A673 (cell line): ENCODE results near the gene CEMIP. TPM values are rescaled to one million over a fixed set of nuclear protein-coding genes. Genes with fewer than 3 reads are reported as not detected.

Experiments
- BruUV-seq: library from RNA; stranded (reverse); fragments of 400-500 nt; replicated peaks from 2 replicates; lab custom pipeline; 2021; lab: Mats Ljungman, UMichigan
- CTCF ChIA-PET: fragments of 300-600 bp; sonication (Branson Sonifier 250); formaldehyde crosslinking; loops from one replicate; lab custom pipeline; 2022; ENCODE audit warnings: antibody characterized with exemption; lab: Charles Lee
- POLR2A ChIA-PET: fragments of 300-600 bp; sonication (Branson Sonifier 250); formaldehyde crosslinking; loops from one replicate; lab custom pipeline; 2022; ENCODE audit warnings: antibody characterized with exemption; ENCODE audit not compliant: low non-redundant PET; lab: Charles Lee
- DNase-seq: peaks from one replicate; pipeline ENCODE4 v3.0.0-alpha.2; 2015; ENCODE audit warnings: low spot score
- H3K27ac ChIP-seq: fragments of 200-600 bp; sonication (generic); 2 replicates; pipeline ENCODE4 v1.5.1; 2016; ENCODE audit warnings: mixed run types, low read depth, mild to moderate bottlenecking, mixed read lengths, antibody characterized with exemption, low read length; ENCODE audit not compliant: poor library complexity, severe bottlenecking
- H3K27me3 ChIP-seq: fragments of 200-600 bp; sonication (generic); replicated peaks from 2 replicates; pipeline ENCODE4 v1.6.1; 2017; ENCODE audit warnings: mixed run types, low read depth, mild to moderate bottlenecking, mixed read lengths, antibody characterized with exemption, low read length; ENCODE audit not compliant: insufficient read depth, poor library complexity
- H3K36me3 ChIP-seq: fragments of 200-600 bp; sonication (generic); 2 replicates; pipeline ENCODE4 v1.6.1; 2016; ENCODE audit warnings: mixed run types, mild to moderate bottlenecking, mixed read lengths, antibody characterized with exemption, low read length; ENCODE audit not compliant: insufficient read depth, poor library complexity, severe bottlenecking
- H3K4me1 ChIP-seq: fragments of 200-600 bp; sonication (generic); 2 replicates; pipeline ENCODE4 v1.6.1; 2017; ENCODE audit warnings: mixed run types, mild to moderate bottlenecking, mixed read lengths, antibody characterized with exemption, low read length; ENCODE audit not compliant: insufficient read depth, poor library complexity, severe bottlenecking
- H3K4me3 ChIP-seq: fragments of 200-600 bp; sonication (generic); 2 replicates; pipeline ENCODE4 v1.5.1; 2016; ENCODE audit warnings: low read depth, mixed run types, mild to moderate bottlenecking, mixed read lengths, low read length; ENCODE audit not compliant: poor library complexity, severe bottlenecking
- H3K9me3 ChIP-seq: fragments of 200-600 bp; sonication (generic); 2 replicates; pipeline ENCODE4 v1.6.1; 2016; ENCODE audit warnings: mixed run types, low read depth, mild to moderate bottlenecking, mixed read lengths, antibody characterized with exemption, low read length; ENCODE audit not compliant: poor library complexity, severe bottlenecking
- EZH2 ChIP-seq: fragments of 200-600 bp; sonication (generic); IDR thresholded peaks from 2 replicates; pipeline ENCODE4 v1.6.1; 2017; ENCODE audit warnings: borderline replicate concordance, low read depth, mild to moderate bottlenecking, mixed read lengths, antibody characterized with exemption, low read length; ENCODE audit not compliant: poor library complexity, severe bottlenecking
- intact Hi-C: fragments of 100-400 bp; cut with micrococcal nuclease; formaldehyde crosslinking; loops from one replicate; pipeline ENCODE4 v1.10.0; 2022; ENCODE audit not compliant: unreplicated experiment
- total RNA-seq: library from RNA; stranded (reverse); gene quantifications from 2 replicates; pipeline ENCODE4 v1.2.3, GENCODE V29; 2021
- TF ChIP-seq, protein P1 (sequence below): fragments of 300-800, 200-600 bp; sonication (generic); conservative IDR thresholded peaks from 2 replicates; pipeline ENCODE4 v1.5.1; 2017; ENCODE audit warnings: low read depth, mild to moderate bottlenecking, antibody characterized with exemption, low read length, moderate library complexity, mixed read lengths

Gene CEMIP
- total RNA-seq, 1 experiment from 2014 or later: not detected

DNA sequence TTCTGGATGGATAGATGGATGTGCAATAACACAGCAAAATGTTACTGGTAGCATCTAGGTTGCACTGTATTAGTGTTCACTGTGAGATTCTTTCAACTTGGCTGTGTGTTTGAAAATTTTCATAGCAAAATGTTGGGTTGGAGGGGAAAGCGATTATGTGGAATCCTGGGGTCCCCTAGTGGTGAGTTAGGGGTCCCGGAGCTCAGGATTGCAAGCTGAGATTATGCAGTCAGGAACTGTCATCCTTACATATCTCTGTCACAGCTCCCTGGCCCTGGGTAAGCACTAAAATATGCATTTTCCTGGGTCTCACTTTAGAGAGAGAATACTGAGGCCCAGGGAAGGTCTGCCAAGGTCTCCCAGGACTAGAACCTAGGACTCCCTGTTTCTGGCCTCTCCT, 77.2 kb downstream of the CEMIP start:
- CTCF ChIA-PET: interaction anchor here (1.0 kb wide), 1 partner anchor 77 kb away, joined by 4 read pairs; the partner anchor contains the start of gene CEMIP

GRCh38 chr15:80856809-80857377, 77.7 kb downstream of the CEMIP start:
- POLR2A ChIA-PET: no interaction called here
- TF ChIP-seq, protein P1, sequence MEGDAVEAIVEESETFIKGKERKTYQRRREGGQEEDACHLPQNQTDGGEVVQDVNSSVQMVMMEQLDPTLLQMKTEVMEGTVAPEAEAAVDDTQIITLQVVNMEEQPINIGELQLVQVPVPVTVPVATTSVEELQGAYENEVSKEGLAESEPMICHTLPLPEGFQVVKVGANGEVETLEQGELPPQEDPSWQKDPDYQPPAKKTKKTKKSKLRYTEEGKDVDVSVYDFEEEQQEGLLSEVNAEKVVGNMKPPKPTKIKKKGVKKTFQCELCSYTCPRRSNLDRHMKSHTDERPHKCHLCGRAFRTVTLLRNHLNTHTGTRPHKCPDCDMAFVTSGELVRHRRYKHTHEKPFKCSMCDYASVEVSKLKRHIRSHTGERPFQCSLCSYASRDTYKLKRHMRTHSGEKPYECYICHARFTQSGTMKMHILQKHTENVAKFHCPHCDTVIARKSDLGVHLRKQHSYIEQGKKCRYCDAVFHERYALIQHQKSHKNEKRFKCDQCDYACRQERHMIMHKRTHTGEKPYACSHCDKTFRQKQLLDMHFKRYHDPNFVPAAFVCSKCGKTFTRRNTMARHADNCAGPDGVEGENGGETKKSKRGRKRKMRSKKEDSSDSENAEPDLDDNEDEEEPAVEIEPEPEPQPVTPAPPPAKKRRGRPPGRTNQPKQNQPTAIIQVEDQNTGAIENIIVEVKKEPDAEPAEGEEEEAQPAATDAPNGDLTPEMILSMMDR: no peak
- TF ChIP-seq EZH2: no peak
- H3K27me3 ChIP-seq: peaks cover 1% of the 10 kb centered on the region
- no peaks in the 10 kb centered on the region for H3K4me1 ChIP-seq
- no peak overlapping the region for H3K27ac ChIP-seq
- no peak for DNase-seq
- BruUV-seq: no TSS peak
- intact Hi-C loops: loop anchor here (5.0 kb wide), 1 partner anchor 400 kb away; no protein-coding TSS in a partner anchor
- H3K9me3 ChIP-seq: no peaks in the 10 kb centered on the region
- H3K4me3 ChIP-seq: no peak overlapping the region
- no peaks in the 10 kb centered on the region for H3K36me3 ChIP-seq
- CTCF ChIA-PET: interaction anchor here (1.0 kb wide), 1 partner anchor 77 kb away, joined by 4 read pairs; the partner anchor contains the start of gene CEMIP

More for the DNA sequence above, 77.2 kb downstream of the CEMIP start:
- POLR2A ChIA-PET: no interaction called here
- no peaks in the 10 kb centered on the region for H3K4me1 ChIP-seq
- BruUV-seq: no TSS peak
- intact Hi-C loops: loop anchor here (5.0 kb wide), 1 partner anchor 399 kb away; no protein-coding TSS in a partner anchor
- TF ChIP-seq EZH2: no peak
- TF ChIP-seq, protein P1: peak; percentile 47
- no peak overlapping the region for H3K4me3 ChIP-seq
- DNase-seq: peak; percentile 18
- H3K36me3 ChIP-seq: no peaks in the 10 kb centered on the region
- no peaks in the 10 kb centered on the region for H3K9me3 ChIP-seq
- no peaks in the 10 kb centered on the region for H3K27me3 ChIP-seq
- no peak overlapping the region for H3K27ac ChIP-seq

DNA sequence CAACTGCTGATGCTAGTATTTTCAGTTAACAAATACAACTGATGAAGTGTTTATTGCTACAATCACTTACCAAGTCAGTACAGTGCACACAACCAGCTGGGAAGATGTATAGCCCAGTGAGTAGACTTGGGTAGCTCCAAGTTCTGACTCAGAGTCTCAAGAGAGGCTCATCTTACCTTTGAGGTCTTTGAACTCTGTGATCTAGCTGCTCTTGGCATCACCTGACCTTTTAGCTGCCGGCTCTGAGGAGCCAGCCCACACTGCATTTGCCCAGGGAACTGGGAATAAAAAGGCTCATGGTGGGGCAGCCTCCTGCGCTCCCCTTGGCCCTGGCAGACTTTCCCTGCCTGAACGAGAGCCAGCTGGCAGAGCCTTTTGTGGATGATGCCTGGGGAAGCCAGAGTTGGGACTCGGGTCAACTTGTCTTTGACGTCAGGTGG, 82.6 kb downstream of the CEMIP start:
- TF ChIP-seq, protein P1: no peak
- no peak for TF ChIP-seq EZH2
- Histone ChIP-seq H3K4me3 (no peak overlapping the region), H3K27ac (no peak overlapping the region), H3K4me1 (no peaks in the 10 kb centered on the region), H3K9me3 (no peaks in the 10 kb centered on the region), H3K36me3 (no peaks in the 10 kb centered on the region), H3K27me3 (peaks cover 7% of the 10 kb centered on the region)
- CTCF ChIA-PET: no interaction called here
- BruUV-seq: no TSS peak
- POLR2A ChIA-PET: no interaction called here
- no peak for DNase-seq
- intact Hi-C loops: no loop called here
